ENCODE measurements around the gene HCN1. TPM values are rescaled to one million over a fixed set of nuclear protein-coding genes. Genes with fewer than 3 reads are reported as not detected.

HCN1 gene
- total RNA-seq, 4 donors from 2014 or later, result not detected

DNA sequence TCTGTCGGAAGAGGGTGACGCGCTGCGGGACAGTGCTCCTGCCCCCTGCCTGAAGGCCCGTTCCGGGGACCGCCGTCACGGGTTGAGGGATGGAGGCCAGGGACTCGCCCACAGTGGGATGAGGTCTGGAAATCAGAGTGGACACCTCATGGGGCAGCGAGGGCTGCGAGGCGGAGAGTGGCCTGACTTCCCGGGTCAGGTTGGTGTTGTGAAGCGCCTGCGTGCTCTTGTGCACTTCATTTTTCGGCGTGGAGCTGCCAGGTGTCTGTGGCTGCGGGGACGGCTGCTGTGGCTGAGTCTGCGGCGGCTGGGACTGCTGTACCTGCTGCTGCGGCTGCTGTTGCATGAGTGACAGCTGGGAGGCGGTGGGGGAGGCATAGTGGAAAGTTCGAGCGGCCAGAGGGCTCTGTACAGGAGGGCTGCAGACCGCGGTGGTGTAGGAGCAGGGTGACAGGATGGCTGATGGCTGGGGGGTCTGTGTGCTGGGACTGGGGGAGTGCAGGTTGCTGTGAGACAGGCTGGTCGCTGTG lies 434.1 kb downstream of the HCN1 start:
- TF ChIP-seq POLR2A (IDR thresholded peaks at IDR 0.05) (no peak), CTCF (IDR thresholded peaks at IDR 0.05) (no peak)
- Histone ChIP-seq H3K4me1 (no peaks in the 10 kb centered on the region), H3K4me3 (no peak overlapping the region), H3K9me3 (no peaks in the 10 kb centered on the region), H3K27me3 (no peaks in the 10 kb centered on the region), H3K27ac (no peak overlapping the region), H3K36me3 (no peaks in the 10 kb centered on the region)
- DNase-seq, result no peak

- Histone ChIP-seq H3K36me3 (no peaks in the 10 kb centered on the region), H3K4me1 (no peaks in the 10 kb centered on the region), H3K4me3 (no peak overlapping the region), H3K27me3 (no peaks in the 10 kb centered on the region), H3K9me3 (no peaks in the 10 kb centered on the region), H3K27ac (no peak overlapping the region)
- DNase-seq, result no peak
- TF ChIP-seq POLR2A (IDR thresholded peaks at IDR 0.05), result no peak
- no peak for TF ChIP-seq CTCF (IDR thresholded peaks at IDR 0.05)
Observed at GRCh38 chr5:45261125-45261524, 435.1 kb downstream of the HCN1 start.

- no peak for DNase-seq
- H3K27me3 ChIP-seq, result no peaks in the 10 kb centered on the region
Observed at GRCh38 chr5:45260292-45260691, 435.9 kb downstream of the HCN1 start.

GRCh38 chr5:45252978-45253377 lies 443.2 kb downstream of the HCN1 start:
- TF ChIP-seq CTCF (IDR thresholded peaks at IDR 0.05) (no peak), POLR2A (IDR thresholded peaks at IDR 0.05) (no peak)
- H3K27ac ChIP-seq, result no peak overlapping the region
- H3K4me3 ChIP-seq, result no peak overlapping the region
- no peaks in the 10 kb centered on the region for H3K36me3 ChIP-seq
- no peaks in the 10 kb centered on the region for H3K27me3 ChIP-seq
- no peaks in the 10 kb centered on the region for H3K9me3 ChIP-seq
- no peaks in the 10 kb centered on the region for H3K4me1 ChIP-seq
- no peak for DNase-seq

More at GRCh38 chr5:45260292-45260691, 435.9 kb downstream of the HCN1 start:
- Histone ChIP-seq H3K36me3 (no peaks in the 10 kb centered on the region), H3K4me3 (no peak overlapping the region), H3K4me1 (no peaks in the 10 kb centered on the region), H3K9me3 (no peaks in the 10 kb centered on the region), H3K27ac (no peak overlapping the region)
- TF ChIP-seq POLR2A (IDR thresholded peaks at IDR 0.05) (no peak), CTCF (IDR thresholded peaks at IDR 0.05) (no peak)

DNA sequence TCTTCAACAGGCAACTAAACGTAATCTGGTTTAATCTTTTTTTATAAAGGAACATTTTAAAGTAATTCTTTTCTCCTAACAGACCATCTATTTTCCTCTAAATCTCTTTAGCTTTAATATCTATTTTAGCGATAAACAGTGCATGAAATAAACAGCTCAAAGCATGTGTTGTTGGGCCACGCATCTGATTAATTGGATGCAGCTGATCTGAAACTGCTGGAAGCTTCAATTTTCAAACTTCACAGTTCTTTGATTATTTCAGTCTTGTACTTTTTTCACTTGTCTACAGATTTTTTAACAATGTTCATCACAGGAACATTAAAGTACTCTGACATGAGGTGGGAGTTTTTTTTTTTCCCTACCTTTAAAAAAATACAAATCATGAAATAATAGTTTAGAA lies 443.6 kb downstream of the HCN1 start:
- H3K9me3 ChIP-seq, result no peaks in the 10 kb centered on the region
- H3K27me3 ChIP-seq, result no peaks in the 10 kb centered on the region
- H3K27ac ChIP-seq, result no peak overlapping the region
- H3K4me3 ChIP-seq, result no peak overlapping the region
- TF ChIP-seq POLR2A (IDR thresholded peaks at IDR 0.05) (no peak), CTCF (IDR thresholded peaks at IDR 0.05) (no peak)
- no peaks in the 10 kb centered on the region for H3K4me1 ChIP-seq
- no peak for DNase-seq
- no peaks in the 10 kb centered on the region for H3K36me3 ChIP-seq

DNA sequence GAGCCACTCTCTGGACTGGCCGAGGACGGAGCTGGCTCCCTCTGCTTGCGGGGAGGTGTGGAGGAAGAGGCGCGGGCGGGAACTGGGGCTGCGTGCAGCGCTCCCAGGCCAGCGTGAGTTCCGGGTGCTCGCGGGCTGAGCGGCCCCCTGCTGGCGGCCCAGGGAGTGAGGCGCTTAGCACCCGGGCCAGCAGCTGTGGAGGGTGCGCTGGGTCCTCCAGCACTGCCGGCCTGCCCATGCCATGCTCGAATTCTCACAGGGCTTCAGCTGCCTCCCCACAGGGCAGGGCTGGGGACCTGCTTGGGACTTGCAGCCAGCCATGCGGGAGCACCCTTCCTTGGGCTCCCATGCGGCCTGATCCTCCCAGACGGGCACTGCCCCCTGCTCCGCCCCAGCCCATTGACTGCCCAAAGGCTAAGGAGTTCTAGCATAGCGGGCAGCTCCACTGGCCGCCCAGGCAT lies 470.6 kb downstream of the HCN1 start:
- no peak for TF ChIP-seq POLR2A (IDR thresholded peaks at IDR 0.05)
- TF ChIP-seq CTCF (IDR thresholded peaks at IDR 0.05), result no peak
- no peaks in the 10 kb centered on the region for H3K4me1 ChIP-seq
- H3K9me3 ChIP-seq, result peaks cover 0 to 5% (median 0%) of the 10 kb centered on the region in 4 donors
- no peak for DNase-seq
- H3K27me3 ChIP-seq, result no peaks in the 10 kb centered on the region
- no peak overlapping the region for H3K27ac ChIP-seq
- H3K36me3 ChIP-seq, result no peaks in the 10 kb centered on the region
- no peak overlapping the region for H3K4me3 ChIP-seq
